ENCODE measurements around the gene ZNF394. TPM values are rescaled to one million over a fixed set of nuclear protein-coding genes. Genes with fewer than 3 reads are reported as not detected.
A peak's percentile ranks its signal among the peaks of the same experiment; 100 is the strongest.

Gene ZNF394
- total RNA-seq, 1 donor from 2014 or later, result 16.8 TPM

DNA sequence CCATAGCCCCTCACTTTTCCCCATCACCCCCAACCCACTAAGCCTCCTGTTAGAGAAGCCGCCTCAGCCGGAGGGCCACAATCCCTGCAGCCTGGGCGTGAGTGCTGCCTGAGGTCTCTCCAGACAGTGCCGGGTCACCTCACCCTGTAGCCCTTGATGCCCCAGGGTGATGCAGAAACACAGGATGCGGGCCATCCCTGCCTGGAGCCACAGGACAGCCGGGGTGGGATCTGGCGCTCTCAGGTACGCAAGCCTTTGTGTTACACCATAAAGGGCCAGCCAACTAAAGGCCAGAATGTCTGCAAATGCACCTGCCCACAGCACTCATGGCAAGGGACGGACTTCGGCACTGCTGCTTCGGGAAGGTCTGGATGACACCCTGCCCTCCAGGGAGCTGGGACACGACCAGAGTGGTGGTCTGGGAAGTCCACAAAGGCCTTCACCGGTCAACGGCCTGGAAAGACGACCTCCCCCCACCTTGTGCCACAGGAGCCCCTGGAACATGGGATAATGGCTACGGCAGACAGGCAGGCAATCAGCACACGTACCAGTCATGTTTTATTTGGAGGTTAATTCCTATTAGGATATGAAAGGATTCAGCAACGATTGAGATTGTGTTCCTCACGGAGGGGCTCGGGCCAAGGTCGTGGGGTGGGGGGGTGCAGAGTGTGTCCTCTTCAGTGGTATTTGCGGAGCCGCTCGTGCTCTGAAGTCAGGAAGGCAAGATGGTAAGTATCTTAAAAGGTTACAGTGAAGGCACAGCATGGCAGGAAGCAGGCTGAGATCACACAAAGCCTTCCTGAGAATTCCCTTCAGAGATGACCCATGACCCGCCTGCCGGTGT lies 42.2 kb downstream of the ZNF394 start:
- H3K4me3 ChIP-seq, result no peak overlapping the region
- no peaks in the 10 kb centered on the region for H3K9me3 ChIP-seq (ENCODE audit: low read depth)
- peaks cover 4% of the 10 kb centered on the region for H4K20me1 ChIP-seq (ENCODE audit: low read depth)
- H3F3A ChIP-seq (ENCODE audit: low read depth), result peaks cover 44% of the 10 kb centered on the region
- TF ChIP-seq EZH2 (IDR thresholded peaks at IDR 0.05) (no peak), EZH2phosphoT487 (IDR thresholded peaks at IDR 0.05) (no peak)
- TF ChIP-seq, protein P1, sequence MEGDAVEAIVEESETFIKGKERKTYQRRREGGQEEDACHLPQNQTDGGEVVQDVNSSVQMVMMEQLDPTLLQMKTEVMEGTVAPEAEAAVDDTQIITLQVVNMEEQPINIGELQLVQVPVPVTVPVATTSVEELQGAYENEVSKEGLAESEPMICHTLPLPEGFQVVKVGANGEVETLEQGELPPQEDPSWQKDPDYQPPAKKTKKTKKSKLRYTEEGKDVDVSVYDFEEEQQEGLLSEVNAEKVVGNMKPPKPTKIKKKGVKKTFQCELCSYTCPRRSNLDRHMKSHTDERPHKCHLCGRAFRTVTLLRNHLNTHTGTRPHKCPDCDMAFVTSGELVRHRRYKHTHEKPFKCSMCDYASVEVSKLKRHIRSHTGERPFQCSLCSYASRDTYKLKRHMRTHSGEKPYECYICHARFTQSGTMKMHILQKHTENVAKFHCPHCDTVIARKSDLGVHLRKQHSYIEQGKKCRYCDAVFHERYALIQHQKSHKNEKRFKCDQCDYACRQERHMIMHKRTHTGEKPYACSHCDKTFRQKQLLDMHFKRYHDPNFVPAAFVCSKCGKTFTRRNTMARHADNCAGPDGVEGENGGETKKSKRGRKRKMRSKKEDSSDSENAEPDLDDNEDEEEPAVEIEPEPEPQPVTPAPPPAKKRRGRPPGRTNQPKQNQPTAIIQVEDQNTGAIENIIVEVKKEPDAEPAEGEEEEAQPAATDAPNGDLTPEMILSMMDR (IDR thresholded peaks at IDR 0.05), result no peak
- no peak overlapping the region for H3K4me2 ChIP-seq
- H3K79me2 ChIP-seq (ENCODE audit: low read depth), result peaks cover 53% of the 10 kb centered on the region
- H3K9me3 Mint-ChIP-seq, result no peaks in the 10 kb centered on the region
- H3K4me3 Mint-ChIP-seq, result no peak overlapping the region
- no peak overlapping the region for H3K9ac ChIP-seq
- peak overlapping the region; percentile 46 for H3K27ac Mint-ChIP-seq
- no peaks in the 10 kb centered on the region for H3K27me3 ChIP-seq
- H3K36me3 ChIP-seq, result no peaks in the 10 kb centered on the region
- H3K36me3 Mint-ChIP-seq, result peaks cover 38% of the 10 kb centered on the region
- no peak overlapping the region for H2AFZ ChIP-seq (replicated peaks)
- H3K27me3 Mint-ChIP-seq (ENCODE audit: insufficient read depth, low read depth), result peaks cover 3% of the 10 kb centered on the region
- H3K4me1 ChIP-seq, result no peaks in the 10 kb centered on the region
- peak overlapping the region; percentile 37 for H3K27ac ChIP-seq
- DNase-seq (ENCODE audit: low spot score), result no peak
- peaks cover 4% of the 10 kb centered on the region for H3K4me1 Mint-ChIP-seq

DNA sequence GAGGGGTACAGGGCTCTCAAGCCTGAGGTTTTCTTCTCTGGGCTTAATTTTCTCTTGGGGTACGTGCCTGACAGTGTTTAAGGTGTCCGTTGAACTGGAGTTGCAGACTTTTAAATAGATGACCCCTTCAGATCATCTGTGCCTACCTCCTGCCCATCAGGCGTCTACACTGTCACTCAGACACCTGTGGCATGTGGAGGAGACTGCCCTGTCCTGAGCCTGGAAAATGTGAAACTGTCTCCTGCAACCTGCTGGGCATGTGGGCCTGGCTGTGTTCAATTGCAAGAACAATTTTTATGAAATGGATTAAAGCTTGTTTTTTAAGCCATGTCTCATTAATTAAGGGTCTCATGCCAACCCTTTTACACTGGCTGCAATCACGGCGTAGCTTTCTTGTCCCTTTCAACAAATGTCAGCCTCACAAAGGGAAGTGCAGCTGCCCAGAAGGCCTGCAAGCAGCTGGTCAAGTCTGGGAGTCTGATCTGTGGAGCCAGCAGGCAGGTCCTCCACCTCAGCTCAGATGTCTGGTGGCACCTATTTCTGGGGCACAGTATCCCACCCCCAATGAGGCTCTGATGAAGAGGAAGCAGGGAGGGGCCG lies 42.9 kb downstream of the ZNF394 start:
- Histone ChIP-seq H3F3A (ENCODE audit: low read depth) (peaks cover 44% of the 10 kb centered on the region), H3K4me3 (no peak overlapping the region), H3K9ac (no peak overlapping the region), H3K27me3 (no peaks in the 10 kb centered on the region), H3K36me3 (no peaks in the 10 kb centered on the region), H3K4me1 (no peaks in the 10 kb centered on the region), H3K9me3 (ENCODE audit: low read depth) (no peaks in the 10 kb centered on the region), H3K4me2 (no peak overlapping the region), H2AFZ (replicated peaks) (no peak overlapping the region), H3K27ac (peak overlapping the region; percentile 37), H4K20me1 (ENCODE audit: low read depth) (peaks cover 6% of the 10 kb centered on the region), H3K79me2 (ENCODE audit: low read depth) (peaks cover 46% of the 10 kb centered on the region)
- Mint-ChIP-seq H3K27me3 (ENCODE audit: insufficient read depth, low read depth) (peaks cover 3% of the 10 kb centered on the region), H3K27ac (no peak overlapping the region), H3K9me3 (no peaks in the 10 kb centered on the region), H3K36me3 (peaks cover 35% of the 10 kb centered on the region), H3K4me1 (peaks cover 4% of the 10 kb centered on the region), H3K4me3 (no peak overlapping the region)
- no peak for DNase-seq (ENCODE audit: low spot score)
- TF ChIP-seq EZH2phosphoT487 (IDR thresholded peaks at IDR 0.05) (no peak), EZH2 (IDR thresholded peaks at IDR 0.05) (no peak)
- TF ChIP-seq, protein P1 (IDR thresholded peaks at IDR 0.05), result no peak

DNA sequence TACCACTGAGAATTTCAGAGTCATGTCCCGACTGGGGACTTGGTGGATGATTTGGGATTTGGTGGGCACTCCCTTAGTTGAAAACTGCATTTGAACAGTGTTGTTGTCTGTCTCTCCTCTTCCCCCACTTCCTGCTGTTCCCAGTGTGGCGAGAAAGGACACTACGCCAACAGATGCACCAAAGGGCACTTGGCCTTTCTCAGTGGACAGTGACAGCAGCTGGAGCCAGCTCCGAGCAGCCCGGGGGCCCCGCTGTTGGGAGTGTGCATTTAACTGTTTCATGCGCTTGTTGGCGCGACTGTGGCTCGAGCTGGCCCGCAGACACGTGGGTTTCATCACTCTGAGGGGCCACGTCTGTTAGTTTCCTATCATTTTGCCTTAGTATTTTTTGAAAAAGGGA lies 43.8 kb downstream of the ZNF394 start:
- H3K27me3 ChIP-seq, result no peaks in the 10 kb centered on the region
- H3K36me3 Mint-ChIP-seq, result peaks cover 35% of the 10 kb centered on the region
- no peak overlapping the region for H3K27ac Mint-ChIP-seq
- peaks cover 7% of the 10 kb centered on the region for H4K20me1 ChIP-seq (ENCODE audit: low read depth)
- no peak overlapping the region for H3K4me2 ChIP-seq
- H3K27ac ChIP-seq, result no peak overlapping the region
- H3K79me2 ChIP-seq (ENCODE audit: low read depth), result peaks cover 37% of the 10 kb centered on the region
- H3K9me3 ChIP-seq (ENCODE audit: low read depth), result no peaks in the 10 kb centered on the region
- H2AFZ ChIP-seq (replicated peaks), result no peak overlapping the region
- H3K9me3 Mint-ChIP-seq, result no peaks in the 10 kb centered on the region
- H3K4me1 Mint-ChIP-seq, result peaks cover 4% of the 10 kb centered on the region
- TF ChIP-seq EZH2phosphoT487 (IDR thresholded peaks at IDR 0.05) (no peak), EZH2 (IDR thresholded peaks at IDR 0.05) (no peak)
- TF ChIP-seq, protein P1 (IDR thresholded peaks at IDR 0.05), result no peak
- peaks cover 41% of the 10 kb centered on the region for H3F3A ChIP-seq (ENCODE audit: low read depth)
- no peaks in the 10 kb centered on the region for H3K4me1 ChIP-seq
- DNase-seq (ENCODE audit: low spot score), result no peak
- no peak overlapping the region for H3K4me3 Mint-ChIP-seq
- H3K4me3 ChIP-seq, result no peak overlapping the region
- H3K9ac ChIP-seq, result no peak overlapping the region
- peaks cover 3% of the 10 kb centered on the region for H3K27me3 Mint-ChIP-seq (ENCODE audit: insufficient read depth, low read depth)
- H3K36me3 ChIP-seq, result no peaks in the 10 kb centered on the region
